Transverse colon (tissue), 4 donors: ENCODE measurements around the gene GALNT17. TPM values are rescaled to one million over a fixed set of nuclear protein-coding genes. Genes with fewer than 3 reads are reported as not detected.

Source experiments
- DNase-seq: peaks from one replicate; pipeline ENCODE4 v3.0.0-alpha.2; 2019
- H3K27ac ChIP-seq, 4 donors: fragments of 200-600 bp; sonication (generic); 2 replicates each; pipeline ENCODE4 v1.5.1; 2016 to 2018; ENCODE audit warnings: inconsistent platforms in 4 of 4
- H3K27me3 ChIP-seq: fragments of 200-600 bp; sonication (generic); 2 replicates; pipeline ENCODE4 v1.5.1; 2017; ENCODE audit warnings: inconsistent platforms
- H3K36me3 ChIP-seq, 4 donors: fragments of 200-600 bp; sonication (generic); 2 replicates each; pipeline ENCODE4 v1.5.1; 2017 to 2019; ENCODE audit warnings: inconsistent platforms in 4 of 4
- H3K4me1 ChIP-seq, 4 donors: fragments of 200-600 bp; sonication (generic); 2 replicates each; pipeline ENCODE4 v1.5.1; 2017 to 2020; ENCODE audit warnings: inconsistent platforms in 4 of 4
- H3K4me3 ChIP-seq, 4 donors: fragments of 200-600 bp; sonication (generic); 1 replicate in 1 of 4; 2 replicates in 3 of 4; pipeline versions ENCODE4 v1.5.1 to v1.6.1; 2017 to 2019; ENCODE audit warnings: inconsistent platforms in 4 of 4
- H3K9me3 ChIP-seq, 2 donors: fragments of 200-600 bp; sonication (generic); 2 replicates each; pipeline ENCODE4 v1.5.1; 2017 to 2019; ENCODE audit warnings: inconsistent platforms in 2 of 2
- EP300 ChIP-seq: sonication (generic); formaldehyde crosslinking; IDR thresholded peaks from one replicate; pipeline ENCODE4 v1.6.1; 2017; ENCODE audit warnings: antibody characterized with exemption, low read depth
- POLR2A ChIP-seq: fragments of 450-650 bp; IDR thresholded peaks from one replicate; pipeline ENCODE4 v1.6.1; 2016; ENCODE audit warnings: antibody characterized with exemption, mild to moderate bottlenecking, moderate library complexity
- POLR2AphosphoS5 ChIP-seq, 3 donors: sonication (generic); formaldehyde crosslinking; IDR thresholded peaks; one replicate each; pipeline ENCODE4 v1.6.1; 2016; ENCODE audit warnings: antibody characterized with exemption in 3 of 3
- WGBS, 2 donors: methylation state at CpG; one replicate each; pipeline ENCODE4 v1.1.5; 2018; ENCODE audit warnings: low coverage in 1 of 2; 5-methylcytosine and 5-hydroxymethylcytosine counted together
- in situ Hi-C, 4 donors: fragments of 200-750 bp; cut with MboI; loops; one replicate each; pipeline versions ENCODE4 v1.15.0 to v1.15.1; 2017; ENCODE audit warnings: low sequenced_read_pairs in 3 of 4, low pct_ligation_motif_present in 1 of 4, low pct_unique_long_range_greater_than_20kb in 1 of 4
- intact Hi-C: fragments of 100-400 bp; cut with DNase I; formaldehyde crosslinking; loops from one replicate; pipeline ENCODE4 v1.15.1; 2023; ENCODE audit warnings: low total_unique reads
- total RNA-seq, 4 donors: library from RNA; depleted of rRNA; stranded (reverse); fragments of >200 nt; gene quantifications; one replicate each; pipeline ENCODE4 v1.1.0, GENCODE V29; 2016
- TF ChIP-seq, protein P1 (sequence below), 5 experiments: fragments of 200-600 bp in 3 of 5; fragments of 450-650 bp in 2 of 5; sonication (generic) in 3 of 5; IDR thresholded peaks; 1 replicate in 2 of 5; 2 replicates in 3 of 5; pipeline ENCODE4 v1.5.1; 2016 to 2017; ENCODE audit warnings: antibody characterized with exemption in 5 of 5, inconsistent platforms in 3 of 5, mild to moderate bottlenecking in 2 of 5, moderate library complexity in 1 of 5

Gene GALNT17
- total RNA-seq, 4 donors from 2014 or later, result 2.6 to 6.6 (median 5.7) TPM

DNA sequence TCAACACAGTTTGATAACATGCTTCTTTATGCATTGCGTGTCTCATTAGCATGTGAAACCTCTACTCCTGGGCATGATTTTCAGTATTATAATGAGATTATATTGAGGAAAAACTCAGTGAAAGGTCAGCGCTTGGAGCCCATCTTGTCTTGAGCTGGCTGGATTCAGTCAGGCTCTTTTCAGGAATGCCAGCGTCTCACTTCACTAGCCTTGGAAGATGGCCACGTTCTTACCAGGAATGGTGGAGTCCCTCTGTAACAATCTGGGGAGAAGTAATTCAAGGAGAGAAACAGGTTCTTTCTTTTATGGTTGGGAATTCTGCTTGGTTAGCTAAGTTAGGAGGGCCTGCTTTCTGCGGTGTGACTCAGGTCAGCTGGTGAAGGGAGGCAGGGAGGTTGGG lies 241.0 kb downstream of the GALNT17 start:
- no peak for TF ChIP-seq EP300
- TF ChIP-seq POLR2A, result no peak
- TF ChIP-seq POLR2AphosphoS5 (IDR thresholded peaks at IDR 0.05), result no peak
- TF ChIP-seq, protein P1, sequence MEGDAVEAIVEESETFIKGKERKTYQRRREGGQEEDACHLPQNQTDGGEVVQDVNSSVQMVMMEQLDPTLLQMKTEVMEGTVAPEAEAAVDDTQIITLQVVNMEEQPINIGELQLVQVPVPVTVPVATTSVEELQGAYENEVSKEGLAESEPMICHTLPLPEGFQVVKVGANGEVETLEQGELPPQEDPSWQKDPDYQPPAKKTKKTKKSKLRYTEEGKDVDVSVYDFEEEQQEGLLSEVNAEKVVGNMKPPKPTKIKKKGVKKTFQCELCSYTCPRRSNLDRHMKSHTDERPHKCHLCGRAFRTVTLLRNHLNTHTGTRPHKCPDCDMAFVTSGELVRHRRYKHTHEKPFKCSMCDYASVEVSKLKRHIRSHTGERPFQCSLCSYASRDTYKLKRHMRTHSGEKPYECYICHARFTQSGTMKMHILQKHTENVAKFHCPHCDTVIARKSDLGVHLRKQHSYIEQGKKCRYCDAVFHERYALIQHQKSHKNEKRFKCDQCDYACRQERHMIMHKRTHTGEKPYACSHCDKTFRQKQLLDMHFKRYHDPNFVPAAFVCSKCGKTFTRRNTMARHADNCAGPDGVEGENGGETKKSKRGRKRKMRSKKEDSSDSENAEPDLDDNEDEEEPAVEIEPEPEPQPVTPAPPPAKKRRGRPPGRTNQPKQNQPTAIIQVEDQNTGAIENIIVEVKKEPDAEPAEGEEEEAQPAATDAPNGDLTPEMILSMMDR (IDR thresholded peaks at IDR 0.05), result no peak
- 94 to 96% methylated on average over 4 to 5 of the region's 5 CpGs for WGBS, 2 donors
- no peaks in the 10 kb centered on the region for H3K36me3 ChIP-seq
- no peaks in the 10 kb centered on the region for H3K27me3 ChIP-seq
- no peaks in the 10 kb centered on the region for H3K4me1 ChIP-seq
- intact Hi-C loops (no loop called here), in situ Hi-C loops (no loop called here)
- H3K4me3 ChIP-seq, result no peak overlapping the region
- H3K27ac ChIP-seq, result no peak overlapping the region
- no peak for DNase-seq
- no peaks in the 10 kb centered on the region for H3K9me3 ChIP-seq

DNA sequence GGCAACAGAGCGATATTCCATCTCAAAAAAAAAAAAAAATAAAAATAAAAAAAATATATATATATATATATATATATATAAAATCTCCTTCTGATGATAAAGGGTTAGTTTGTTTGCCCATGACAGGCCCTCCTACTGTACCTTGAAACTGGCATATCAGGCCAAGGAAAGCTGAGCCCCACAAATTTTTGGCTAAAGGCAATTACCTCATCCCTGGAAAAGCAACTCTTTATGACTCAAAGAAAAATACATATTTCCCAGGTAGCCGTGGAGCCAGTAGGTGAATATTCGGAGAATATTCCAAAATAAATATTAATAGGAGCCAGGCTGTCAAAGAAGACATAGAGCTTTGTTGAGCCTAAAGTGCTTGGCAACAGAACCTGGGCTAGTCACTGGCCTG lies 245.1 kb downstream of the GALNT17 start:
- 62 to 64% methylated on average over 2 to 3 of the region's 3 CpGs for WGBS, 2 donors
- no peak overlapping the region for H3K27ac ChIP-seq
- H3K36me3 ChIP-seq, result no peaks in the 10 kb centered on the region
- TF ChIP-seq POLR2AphosphoS5 (IDR thresholded peaks at IDR 0.05) (no peak), EP300 (no peak), POLR2A (no peak)
- TF ChIP-seq, protein P1 (IDR thresholded peaks at IDR 0.05), result no peak
- H3K9me3 ChIP-seq, result no peaks in the 10 kb centered on the region
- H3K4me1 ChIP-seq, result no peaks in the 10 kb centered on the region
- no peak for DNase-seq
- intact Hi-C loops (no loop called here), in situ Hi-C loops (no loop called here)
- no peak overlapping the region for H3K4me3 ChIP-seq
- no peaks in the 10 kb centered on the region for H3K27me3 ChIP-seq

DNA sequence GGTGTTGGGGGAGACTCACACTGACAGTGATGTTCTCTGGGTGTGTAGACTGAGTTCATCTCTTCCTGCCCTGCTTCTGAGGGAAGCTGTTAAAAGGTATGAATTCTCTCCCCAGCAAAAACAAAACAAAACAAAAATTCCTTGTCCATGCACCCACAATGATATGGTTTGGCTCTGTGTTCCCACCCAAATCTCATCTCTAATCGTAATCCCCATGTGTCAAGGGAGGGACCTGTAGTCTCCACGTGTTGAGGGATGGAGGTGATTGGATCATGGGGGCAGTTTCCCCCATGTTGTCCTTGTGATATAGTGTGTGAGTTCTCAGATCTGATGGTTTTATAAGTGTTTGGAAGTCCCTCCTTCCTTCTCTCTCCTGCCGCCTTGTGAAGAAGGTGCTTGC lies 245.5 kb downstream of the GALNT17 start:
- WGBS, 2 donors, result 57 to 71% methylated on average over 1 to 3 of the region's 3 CpGs
- in situ Hi-C loops, result no loop called here
- H3K9me3 ChIP-seq, result no peaks in the 10 kb centered on the region

DNA sequence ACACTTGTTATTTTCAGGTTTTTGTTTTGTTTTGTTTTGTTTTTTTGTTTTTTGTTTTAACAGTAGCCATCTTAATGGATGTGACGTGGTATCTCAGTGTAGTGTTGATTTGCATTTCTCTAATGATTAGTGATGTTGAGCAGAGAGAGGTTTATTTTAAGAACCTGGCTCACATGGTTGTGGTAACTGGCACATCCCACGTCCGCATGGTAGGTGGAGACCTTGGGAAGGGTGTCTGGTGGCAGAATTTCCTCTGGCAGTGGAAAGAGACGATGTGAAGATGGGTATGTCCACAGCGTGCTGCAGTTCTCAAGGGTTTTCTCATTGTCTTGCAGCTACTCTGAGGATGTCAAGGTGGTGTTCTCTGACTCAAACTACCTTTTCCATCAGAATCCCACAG lies 252.2 kb downstream of the GALNT17 start:
- 82 to 83% methylated on average over 5 of the region's 5 CpGs for WGBS, 2 donors
- TF ChIP-seq POLR2A, result no peak
- TF ChIP-seq EP300, result no peak
- TF ChIP-seq, protein P1 (IDR thresholded peaks at IDR 0.05), result no peak
- TF ChIP-seq POLR2AphosphoS5 (IDR thresholded peaks at IDR 0.05), result no peak
- in situ Hi-C loops (no loop called here), intact Hi-C loops (no loop called here)
- H3K4me3 ChIP-seq, result no peak overlapping the region
- H3K27ac ChIP-seq, result no peak overlapping the region
- no peaks in the 10 kb centered on the region for H3K4me1 ChIP-seq
- no peaks in the 10 kb centered on the region for H3K27me3 ChIP-seq
- H3K9me3 ChIP-seq, result no peaks in the 10 kb centered on the region
- no peak for DNase-seq
- H3K36me3 ChIP-seq, result no peaks in the 10 kb centered on the region

More for the DNA sequence above, 245.5 kb downstream of the GALNT17 start:
- no peak overlapping the region for H3K27ac ChIP-seq
- no peaks in the 10 kb centered on the region for H3K4me1 ChIP-seq
- DNase-seq, result no peak
- H3K4me3 ChIP-seq, result no peak overlapping the region
- intact Hi-C loops, result no loop called here
- no peaks in the 10 kb centered on the region for H3K27me3 ChIP-seq
- H3K36me3 ChIP-seq, result no peaks in the 10 kb centered on the region
- TF ChIP-seq, protein P1 (IDR thresholded peaks at IDR 0.05), result no peak
- TF ChIP-seq POLR2A (no peak), POLR2AphosphoS5 (IDR thresholded peaks at IDR 0.05) (no peak), EP300 (no peak)
